Stimulated activated CD8-positive, alpha-beta memory T cell treated with anti-CD3 and anti-CD28 coated beads, Interleukin-12 subunit alpha, Interleukin-12 subunit beta, amount 100 ng/mL, for 24 hours (primary cell): ENCODE data around the gene INS.
A peak's percentile ranks its signal among the peaks of the same experiment; 100 is the strongest.

Experiments
- DNase-seq: peaks from one replicate; pipeline ENCODE4 v3.0.0-alpha.2; 2020; ENCODE audit errors: extremely low read depth

INS gene

DNA sequence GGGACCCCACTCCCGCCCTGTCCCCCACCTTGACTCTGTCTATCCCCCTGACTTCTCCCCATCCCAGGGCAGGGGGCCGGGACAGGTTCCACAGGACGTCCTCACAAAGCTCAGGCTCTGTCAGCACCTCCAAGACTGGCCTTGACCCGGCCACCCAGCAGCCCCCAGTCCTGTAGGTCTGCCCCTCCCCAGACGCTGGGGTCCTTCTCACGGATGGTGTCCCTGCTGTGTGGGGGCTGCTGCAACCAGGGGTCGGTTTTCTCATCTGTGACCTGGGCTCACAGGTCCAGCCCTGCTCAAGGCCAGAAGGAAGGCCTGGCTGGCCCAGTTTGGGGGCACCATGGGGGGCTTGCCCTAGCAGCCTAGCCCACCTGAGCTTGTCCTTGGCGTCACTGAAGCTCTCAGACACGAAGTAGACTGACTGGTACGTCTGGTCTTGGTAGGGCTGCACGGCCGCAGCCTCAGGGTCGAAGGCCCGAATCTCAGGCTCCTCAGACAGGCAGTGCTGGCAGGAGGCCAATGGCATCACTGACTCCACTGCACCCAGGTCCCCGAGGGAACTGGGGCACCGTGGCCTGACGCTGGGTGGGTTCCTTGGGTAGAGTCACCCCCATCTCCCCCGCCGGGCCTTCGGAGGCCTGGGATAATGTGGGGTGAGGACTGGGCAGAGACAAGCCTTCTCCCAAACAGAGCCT lies 4.0 kb upstream of the INS start:
- no peak for DNase-seq

DNA sequence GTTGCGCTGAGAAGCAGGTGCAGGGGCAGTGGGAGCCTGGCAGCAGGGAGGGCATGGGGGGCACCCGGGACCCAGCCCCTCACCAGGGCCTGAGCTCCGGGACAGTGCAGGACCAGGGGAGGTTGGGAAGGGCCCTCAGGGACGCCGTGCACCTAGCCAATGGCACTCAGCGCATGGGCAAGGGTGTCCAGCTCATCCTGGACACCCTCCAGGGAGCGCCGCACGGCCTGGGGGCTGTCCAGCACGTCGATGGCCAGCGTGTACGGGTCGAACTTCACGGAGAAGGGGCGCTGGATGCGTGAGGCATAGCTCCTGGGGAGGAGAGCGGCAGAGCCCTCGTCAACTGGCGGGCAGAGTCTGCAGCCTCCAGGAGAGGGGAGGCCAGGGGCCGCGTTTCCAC lies 3.1 kb upstream of the INS start:
- DNase-seq, result no peak

DNA sequence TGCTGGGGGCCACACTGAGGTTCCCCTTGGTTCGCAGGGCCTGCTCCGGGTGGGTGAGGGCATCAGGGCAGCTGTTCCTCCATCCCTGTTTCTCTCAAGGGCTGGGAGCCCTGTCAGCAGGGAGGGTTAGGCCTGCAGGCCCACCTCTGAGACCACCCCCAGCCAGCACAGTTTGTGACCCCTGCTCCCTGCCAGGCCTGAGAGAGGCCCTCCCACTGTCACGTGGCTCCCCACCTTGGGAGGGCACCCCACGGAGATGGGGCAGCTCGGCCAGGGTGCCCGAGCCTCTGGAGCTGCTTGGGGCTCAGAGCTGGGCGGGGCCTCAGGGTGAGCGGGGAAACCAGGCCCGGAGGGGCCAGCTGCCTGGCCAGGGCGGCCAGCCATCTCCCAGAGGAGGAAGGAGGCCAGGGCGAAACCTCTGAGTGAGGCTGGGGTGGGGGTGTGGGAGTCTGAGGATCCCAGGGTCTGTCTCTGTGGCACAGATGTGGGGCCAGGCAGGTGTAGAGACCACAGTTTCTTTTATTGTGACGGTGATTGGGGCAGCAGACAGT lies 2.5 kb upstream of the INS start:
- DNase-seq, result no peak

DNA sequence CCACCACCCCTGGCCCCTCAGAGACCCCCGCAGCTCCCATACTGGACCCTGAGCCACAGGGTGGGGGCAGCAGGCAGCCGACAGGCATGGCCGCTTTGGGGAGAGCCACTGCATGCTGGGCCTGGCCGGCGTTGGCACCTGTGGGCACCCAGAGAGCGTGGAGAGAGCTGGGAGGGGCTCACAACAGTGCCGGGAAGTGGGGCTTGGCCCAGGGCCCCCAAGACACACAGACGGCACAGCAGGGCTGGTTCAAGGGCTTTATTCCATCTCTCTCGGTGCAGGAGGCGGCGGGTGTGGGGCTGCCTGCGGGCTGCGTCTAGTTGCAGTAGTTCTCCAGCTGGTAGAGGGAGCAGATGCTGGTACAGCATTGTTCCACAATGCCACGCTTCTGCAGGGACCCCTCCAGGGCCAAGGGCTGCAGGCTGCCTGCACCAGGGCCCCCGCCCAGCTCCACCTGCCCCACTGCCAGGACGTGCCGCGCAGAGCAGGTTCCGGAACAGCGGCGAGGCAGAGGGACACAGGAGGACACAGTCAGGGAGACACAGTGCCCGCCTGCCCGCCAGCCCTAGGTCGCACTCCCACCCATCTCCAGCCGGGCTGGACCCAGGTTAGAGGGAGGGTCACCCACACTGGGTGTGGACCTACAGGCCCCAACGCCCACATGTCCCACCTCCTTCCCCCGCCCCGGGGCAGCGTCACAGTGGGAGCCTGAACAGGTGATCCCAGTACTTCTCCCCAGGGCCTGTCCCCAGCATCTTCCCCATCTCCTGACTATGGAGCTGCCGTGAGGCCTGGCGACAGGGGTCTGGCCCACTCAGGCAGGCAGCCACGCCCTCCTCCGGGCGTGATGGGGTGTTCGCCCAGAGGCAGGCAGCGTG lies 1.2 kb downstream of the INS start:
- no peak for DNase-seq

DNA sequence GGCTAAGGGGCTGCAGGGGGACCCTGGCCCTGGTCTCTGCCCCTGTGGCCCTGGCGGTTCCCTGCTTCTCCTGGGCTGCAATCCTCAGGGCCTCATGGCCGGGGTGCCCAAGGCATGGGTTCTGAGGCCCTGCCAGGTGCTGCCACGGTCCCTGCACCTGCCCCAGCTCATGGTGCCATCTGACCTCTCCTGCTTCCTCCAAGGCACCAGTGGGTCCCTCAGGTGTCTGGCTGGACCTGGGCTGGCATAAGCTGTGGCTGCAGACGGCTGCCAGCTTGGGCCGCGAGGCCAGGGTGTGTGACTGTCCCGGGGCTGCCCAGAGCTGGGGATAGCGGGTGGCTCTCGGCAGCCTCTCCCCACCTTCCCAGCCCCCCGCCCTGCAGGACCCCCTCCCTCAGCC lies 2.0 kb downstream of the INS start:
- no peak for DNase-seq

DNA sequence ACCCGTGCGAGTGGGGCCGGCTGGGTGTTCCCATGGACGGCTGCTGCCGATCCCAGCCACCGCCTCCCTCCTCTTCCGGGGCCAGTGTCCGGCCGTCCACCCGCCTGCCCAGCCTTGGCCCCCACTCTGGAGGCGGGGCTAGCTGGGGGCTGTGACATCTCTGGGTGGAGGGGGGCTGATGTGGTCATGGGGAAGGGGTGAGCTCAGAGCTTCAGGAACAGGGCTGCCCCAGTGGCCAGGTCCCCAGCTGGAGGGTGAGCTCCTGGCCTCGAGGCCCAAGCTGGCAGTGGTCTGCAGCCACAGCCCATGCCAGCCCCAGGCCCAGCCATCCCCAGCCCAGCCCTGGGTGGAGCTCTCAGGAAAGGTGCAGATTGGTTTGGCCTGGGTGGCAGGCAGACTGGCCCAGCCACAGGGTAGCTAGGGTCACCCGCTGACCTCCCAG lies 2.7 kb downstream of the INS start:
- no peak for DNase-seq

DNA sequence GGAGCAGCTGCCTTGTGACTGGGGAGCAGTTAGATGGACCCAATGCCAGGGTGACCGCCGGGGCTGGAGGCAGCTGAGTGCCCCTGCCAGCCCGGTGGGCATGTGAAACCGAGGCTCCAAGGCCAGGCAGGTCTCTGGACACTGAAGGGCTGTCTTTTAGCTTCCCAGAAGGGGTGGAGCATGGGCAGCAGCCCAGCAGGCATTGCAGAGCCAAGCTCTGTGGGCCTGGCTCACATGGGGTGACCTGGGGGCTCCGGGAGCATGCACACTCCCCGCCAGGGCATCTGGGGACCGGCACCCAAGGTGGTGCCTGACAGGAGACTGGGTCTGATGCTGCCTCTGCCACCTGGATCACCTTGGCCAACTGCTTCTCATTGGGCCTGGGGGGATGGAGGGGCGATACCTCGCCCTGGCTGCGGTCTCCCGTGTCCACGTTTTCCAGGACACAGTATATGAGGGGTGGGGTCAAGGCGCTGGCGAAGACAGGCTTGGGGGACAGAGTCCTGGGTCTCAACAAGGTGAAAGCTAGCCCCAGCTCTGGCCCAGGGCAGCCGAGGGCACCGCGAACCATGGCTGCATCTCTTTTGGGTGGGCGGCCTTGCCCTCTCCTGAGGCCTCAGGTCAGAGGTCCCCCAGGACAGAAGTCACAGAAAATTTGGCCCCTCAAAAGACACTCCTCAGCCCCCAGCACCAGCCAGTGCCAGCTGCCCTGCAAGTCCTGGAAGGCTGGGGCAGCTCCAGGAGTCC lies 3.5 kb downstream of the INS start:
- DNase-seq, result no peak

DNA sequence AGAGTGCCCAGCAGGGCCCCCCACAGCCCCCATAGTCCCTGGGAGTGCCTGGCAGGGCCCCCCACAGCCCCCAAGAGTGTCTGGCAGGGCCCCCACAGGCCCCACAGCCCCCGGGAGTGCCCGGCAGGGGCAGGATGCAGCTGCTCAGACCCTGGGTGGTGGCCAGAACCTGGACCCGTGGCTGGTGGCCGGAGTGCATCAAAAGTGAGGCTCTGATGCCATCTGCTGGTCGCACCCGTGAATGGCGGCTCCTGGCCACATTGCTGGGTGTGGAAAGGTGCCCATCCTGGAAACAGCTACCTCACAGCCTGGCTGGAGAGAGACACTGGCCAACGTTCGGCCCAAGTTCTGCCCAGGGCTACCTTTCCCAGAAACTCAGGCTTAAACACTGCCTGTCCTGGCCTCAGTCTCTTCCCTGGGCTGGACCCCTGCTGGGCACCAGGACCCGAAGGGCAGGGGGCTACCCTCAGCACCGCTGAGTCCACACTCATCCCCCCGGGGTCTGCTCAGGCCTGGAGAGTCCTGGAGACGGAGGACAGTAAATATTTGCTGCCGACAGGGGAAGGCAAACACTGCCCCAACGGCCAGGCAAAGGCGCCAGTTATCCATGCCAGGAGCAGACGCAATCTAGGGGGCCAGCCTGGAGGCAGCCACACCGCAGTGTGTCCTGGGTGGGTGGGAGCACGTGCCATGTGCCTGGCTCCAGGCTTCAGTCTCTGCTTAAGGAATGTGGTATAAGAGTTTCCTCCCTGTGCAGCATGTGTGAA lies 4.4 kb downstream of the INS start:
- no peak for DNase-seq

DNA sequence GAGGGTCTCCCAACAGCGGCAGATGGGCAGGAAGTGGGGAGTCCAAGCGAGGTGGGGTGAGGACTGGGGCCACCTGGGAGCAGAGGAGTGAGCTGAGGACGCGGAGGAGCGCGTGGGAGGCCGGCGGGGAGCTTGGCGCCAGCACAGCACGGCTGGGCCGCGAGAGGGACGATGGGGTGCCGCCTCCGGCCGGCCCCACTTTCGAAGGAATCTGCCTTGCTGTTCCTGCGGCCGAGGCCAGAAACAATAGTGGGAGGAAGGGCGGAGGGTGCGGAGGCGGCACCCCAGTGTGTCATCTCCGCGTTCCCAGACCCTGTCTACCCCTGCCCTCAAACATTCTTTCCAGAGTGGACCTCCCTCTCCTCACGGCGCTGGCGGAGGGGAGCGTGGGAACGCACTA lies 5.5 kb downstream of the INS start:
- DNase-seq, result no peak

DNA sequence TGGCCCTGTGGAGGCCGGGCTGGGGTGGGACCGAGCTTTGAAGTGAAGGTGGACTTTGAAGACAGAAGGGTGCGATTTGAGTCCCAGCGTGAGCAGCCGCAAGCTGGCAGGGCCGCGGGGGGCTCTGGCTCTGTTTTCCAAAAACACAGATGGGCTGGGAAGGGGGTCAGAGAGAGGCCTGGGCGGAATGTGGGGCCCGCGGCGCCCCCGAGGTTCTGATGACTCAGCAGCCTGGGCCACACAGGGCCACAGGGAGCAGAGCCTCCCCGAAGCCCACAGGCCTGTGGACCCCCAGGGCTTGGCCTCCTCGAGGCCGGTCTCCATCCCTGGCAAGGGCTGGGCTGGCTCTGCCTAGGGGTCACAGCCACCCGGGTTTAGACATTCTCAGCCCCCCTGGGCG lies 6.1 kb downstream of the INS start:
- DNase-seq, result no peak

DNA sequence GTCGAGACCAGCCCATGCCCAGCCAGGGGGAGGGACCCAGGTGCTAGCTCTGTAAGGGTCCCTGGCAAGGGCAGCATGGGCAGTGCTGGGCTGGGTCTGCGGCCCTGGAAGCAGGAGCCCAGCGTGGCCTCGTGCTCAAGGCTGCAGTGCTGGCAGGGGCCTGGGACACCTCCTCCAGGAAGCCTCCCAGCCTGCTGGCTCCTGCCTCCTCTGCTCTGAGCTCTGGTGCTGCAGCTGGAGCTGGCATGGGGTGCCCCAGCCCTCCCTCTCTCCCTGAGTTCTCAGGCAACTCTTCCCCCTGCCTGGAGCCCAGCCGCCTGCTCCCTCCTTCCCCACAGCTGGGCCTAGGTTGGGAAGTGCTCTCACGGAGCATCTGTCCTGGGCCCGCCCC lies 6.8 kb downstream of the INS start:
- DNase-seq, result no peak

DNA sequence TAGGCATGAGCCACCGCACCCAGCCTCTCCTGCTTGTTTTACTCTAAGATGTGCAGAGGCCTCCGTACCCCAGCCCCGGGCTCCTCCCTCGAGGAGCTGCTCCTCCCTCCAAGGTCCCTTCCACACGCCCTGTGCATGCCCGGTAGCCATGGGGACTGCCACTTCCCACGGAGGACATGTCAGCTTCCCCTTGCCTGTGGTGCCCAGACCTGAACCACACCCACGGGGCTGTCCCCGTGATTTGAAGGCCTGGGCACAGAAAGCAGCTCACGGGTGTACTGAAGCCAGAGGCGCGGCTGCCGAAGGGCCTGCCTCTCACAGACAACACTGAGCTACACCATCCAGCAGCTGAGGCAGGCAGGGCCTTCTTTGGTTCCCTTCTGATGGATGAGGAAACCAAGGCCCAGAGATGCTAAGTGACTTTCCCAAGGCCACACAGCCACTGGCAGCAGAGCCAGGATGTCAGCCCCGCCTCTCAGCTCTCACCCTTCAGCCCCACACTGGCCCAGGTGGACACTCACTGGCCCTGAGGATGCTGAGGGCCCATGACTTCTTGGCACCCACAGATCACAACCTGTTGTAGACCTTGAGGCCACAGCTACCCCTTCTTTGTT lies 7.3 kb downstream of the INS start:
- no peak for DNase-seq

DNA sequence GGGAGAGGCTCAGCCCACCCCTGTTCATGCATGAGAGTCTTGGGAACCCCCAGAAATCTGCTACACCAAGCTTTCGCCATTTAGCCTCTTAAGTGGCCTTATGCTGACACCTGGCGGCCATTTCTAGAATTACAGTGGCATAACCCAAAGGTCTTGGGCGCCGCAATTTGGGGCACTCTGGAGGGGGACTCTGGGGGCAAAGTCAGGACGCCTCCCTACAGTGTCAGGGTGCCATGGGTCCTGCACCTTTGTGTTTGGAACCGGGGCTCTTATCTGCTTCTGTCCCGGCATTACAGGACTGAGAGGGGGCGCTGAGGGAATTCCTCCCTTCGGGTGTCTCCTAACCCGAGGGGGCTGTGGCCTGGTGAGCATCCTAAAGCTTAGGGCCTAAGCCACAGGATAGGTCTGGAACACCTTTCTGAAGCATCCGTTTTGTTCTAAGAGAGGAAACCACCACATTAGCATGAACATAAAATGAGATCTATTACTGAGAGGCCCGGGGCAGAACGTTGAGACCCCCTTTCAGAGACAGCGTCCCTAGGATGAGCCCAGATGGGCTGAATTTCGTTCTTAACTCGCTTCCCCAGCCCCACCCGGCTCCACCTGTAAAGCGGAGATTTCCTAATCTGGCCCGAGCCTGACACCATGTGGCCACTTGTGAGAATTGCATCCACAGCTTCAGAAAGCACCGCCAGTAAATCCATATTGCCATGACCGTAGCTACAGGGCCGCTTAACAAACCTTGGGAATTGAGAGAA lies 9.3 kb downstream of the INS start:
- DNase-seq, result peak; percentile 45

DNA sequence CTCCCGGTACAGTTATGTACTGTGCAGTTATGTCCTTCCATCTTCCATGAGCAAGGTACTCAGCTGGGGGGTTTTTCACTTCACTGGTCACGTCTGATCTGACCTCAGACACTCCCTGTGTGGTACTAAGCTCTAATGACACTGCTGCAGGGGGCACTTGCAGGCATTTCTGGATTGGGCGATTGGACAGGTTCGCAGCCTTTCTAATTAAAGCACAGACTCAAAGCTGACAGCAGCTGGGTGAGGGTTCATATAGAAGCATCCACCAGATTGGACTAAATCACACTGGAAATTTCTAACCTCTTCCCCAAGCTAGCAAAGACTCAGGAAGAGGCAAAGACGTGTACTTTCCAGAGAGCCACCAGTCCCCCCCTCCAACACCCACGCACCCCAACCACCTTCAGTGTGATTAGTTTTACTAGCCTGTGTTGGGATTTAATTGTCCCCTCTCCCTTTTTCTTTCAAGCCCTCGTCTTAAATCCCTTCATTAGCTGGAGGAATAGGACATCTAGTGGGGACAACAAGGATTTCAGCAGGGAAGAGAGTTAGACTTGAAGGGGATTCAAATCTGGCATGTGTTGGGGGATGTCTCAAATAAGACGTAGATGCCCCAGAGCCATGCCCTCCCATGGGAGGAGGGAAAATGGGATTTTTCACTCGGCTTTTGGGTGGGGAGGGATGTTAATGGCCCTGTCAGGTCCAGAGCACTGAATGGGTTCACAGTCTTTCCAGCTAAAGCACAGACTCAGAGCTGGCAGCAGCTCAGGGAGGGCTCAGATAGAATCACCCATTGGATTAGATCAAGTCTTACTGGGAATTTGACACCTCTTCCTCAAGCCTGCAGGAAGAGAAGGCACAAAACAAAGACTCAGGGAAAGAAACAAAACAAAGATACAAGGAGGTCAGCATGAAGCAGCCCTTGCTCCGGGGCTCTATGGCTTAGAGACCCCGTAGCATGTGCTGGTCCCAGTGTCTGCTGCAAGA lies 10.9 kb downstream of the INS start:
- no peak for DNase-seq

DNA sequence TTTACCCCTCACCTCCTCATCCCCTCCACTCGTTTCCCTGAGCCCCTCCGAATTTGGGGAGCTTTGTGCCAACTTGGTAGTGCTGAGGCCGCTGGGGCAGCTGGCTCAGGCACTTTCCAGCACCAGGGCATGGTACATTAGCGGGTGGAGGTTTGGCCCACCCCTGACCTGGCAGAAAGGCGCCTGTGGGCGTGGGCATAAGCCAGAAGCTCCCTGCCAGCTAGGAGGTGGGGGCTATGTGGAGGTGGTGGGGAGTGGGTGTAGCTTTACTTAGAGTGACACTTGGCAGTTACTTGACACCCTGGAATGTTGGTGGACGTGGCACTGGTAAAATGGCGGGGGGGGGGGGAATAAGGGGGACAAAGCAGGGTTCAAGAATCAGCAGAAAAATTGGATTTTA lies 11.5 kb downstream of the INS start:
- DNase-seq, result no peak

DNA sequence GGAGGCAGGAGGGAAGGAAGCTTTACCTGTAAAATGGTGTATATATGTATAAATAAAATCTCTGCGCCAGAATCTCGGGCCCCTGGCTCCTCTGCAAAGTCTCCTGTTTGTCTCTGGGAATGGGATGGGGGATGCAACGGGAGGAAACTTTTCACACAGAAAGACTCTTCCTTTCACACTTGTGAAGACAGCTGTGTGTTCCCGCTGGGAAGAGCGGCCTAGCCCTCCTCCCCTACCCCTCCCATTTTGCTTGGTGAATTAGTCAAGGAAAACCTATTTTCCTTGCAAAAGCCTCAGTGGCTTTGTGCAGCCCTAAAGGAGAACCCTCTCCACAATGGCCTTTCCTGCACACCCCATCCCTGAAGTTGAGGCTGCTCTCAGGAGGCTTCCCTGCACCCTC lies 12.4 kb downstream of the INS start:
- DNase-seq, result no peak

DNA sequence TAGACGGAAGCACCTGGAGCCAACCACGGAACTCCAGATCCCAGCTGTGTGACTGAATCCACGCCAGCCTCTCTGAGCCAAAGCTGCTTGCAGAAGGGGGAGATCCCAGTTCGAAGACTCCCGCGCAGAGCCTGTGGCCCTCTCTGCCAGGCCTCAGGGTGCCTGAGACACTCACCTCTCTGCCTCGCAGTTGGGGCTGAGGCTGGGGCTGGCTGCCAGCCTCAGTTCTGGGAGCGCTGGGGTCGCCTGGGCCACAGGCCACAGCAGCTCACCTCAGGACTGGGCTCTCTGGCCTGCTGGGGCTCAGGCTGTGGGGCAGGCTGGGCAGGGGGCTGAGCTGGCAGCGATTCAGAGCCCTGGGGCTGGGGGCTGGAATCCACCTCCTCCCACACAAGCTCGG lies 13.6 kb downstream of the INS start:
- DNase-seq, result no peak

DNA sequence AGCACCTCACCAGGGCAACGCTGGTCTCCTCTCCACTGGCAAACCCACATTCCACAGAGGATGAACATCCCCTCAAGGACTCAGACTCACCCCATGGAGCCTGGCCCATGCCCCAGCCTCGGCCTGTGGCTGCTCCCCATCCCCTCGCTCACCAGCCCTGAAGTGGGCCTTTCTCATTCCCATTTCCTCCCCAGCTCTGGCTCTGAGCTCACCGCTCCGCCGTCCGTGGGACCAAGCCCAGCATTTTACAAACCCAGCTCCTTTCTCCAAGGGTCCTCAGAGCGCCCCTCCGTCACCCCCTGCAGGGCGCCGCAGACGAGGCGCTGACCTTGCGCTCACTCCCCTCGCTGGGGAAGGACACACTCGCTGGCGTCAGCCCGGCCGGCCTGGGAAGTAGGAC lies 15.0 kb downstream of the INS start:
- DNase-seq, result no peak

DNA sequence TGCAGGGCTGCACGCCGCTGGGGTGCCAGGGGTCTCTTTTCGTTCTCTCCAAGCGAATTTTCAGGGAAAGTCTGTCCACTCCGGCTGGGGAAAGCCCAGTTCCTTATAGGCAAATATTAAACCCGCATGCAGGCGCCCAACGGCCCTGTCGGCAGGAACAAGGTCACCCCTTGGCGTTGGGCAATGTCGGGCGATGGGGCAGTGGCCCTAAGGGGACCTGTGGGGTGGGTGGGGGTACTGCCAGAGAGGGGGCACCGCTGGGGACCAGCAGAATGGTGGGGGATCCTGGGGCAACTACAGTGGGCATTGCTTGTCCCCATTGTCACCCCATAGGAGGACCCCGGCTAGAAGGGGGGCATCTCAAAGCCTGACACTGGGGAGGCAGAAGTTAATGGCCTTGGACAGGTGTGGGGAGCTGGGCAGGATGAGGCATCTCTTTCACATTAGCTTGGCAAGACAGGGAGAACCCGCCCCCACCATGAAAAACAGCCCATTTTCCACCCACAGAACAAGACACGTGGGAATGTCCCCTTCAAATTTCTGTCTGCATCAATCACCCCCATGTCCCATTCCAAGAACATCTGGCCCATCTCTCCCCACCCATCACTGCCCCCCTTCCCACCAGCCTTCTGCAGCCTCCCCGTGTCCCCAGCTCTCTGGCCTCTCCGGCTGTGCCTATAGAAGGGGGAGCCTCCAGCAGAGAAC lies 16.3 kb downstream of the INS start:
- DNase-seq, result no peak
